Medulla oblongata (tissue), 1 donor: ENCODE results near the gene KLLN.
A peak's percentile ranks its signal among the peaks of the same experiment; 100 is the strongest.
"Not testable (repeated sequence)": the region's sequence is repeated elsewhere in the genome, so short reads cannot be mapped to it uniquely, and the experiment has no call there.

Experiments
- DNase-seq: peaks from one replicate; pipeline ENCODE4 v3.0.0-alpha.2; 2015; ENCODE audit errors: extremely low spot score

The KLLN gene

GRCh38 chr10:87866412-87866974 is 3.2 kb upstream of the KLLN start:
- DNase-seq, result peak; percentile 7

- peak; percentile 48 for DNase-seq
Observed at GRCh38 chr10:87865241-87865881, 2.0 kb upstream of the KLLN start.

GRCh38 chr10:87864496-87865059 is 1.2 kb upstream of the KLLN start:
- peak; percentile 46 for DNase-seq

- peak; percentile 42 for DNase-seq
Observed at GRCh38 chr10:87863951-87864495, 690 bp upstream of the KLLN start.

GRCh38 chr10:87862679-87863052 is 667 bp downstream of the KLLN start:
- no peak for DNase-seq

GRCh38 chr10:87861953-87862678 is 1.2 kb downstream of the KLLN start:
- DNase-seq, result peak; percentile 97

- peak; percentile 52 for DNase-seq
Observed at GRCh38 chr10:87861566-87861952, 1.8 kb downstream of the KLLN start.

- DNase-seq, result peak; percentile 11
Observed at GRCh38 chr10:87860816-87861403, 2.4 kb downstream of the KLLN start.

- DNase-seq, result peak; percentile 82
Observed at GRCh38 chr10:87860156-87860795, 3.1 kb downstream of the KLLN start.

GRCh38 chr10:87855665-87856064 is 7.7 kb downstream of the KLLN start:
- not testable (repeated sequence) for DNase-seq

GRCh38 chr10:87855247-87855646 is 8.1 kb downstream of the KLLN start:
- not testable (repeated sequence) for DNase-seq

GRCh38 chr10:87852089-87852488 is 11.2 kb downstream of the KLLN start:
- no peak for DNase-seq

- peak; percentile 73 for DNase-seq
Observed at GRCh38 chr10:87850742-87851205, 12.6 kb downstream of the KLLN start.

- no peak for DNase-seq
Observed at GRCh38 chr10:87849001-87849400, 14.3 kb downstream of the KLLN start.

GRCh38 chr10:87847550-87847949 is 15.8 kb downstream of the KLLN start:
- DNase-seq, result no peak

- DNase-seq, result not testable (repeated sequence)
Observed at GRCh38 chr10:87846711-87847110, 16.6 kb downstream of the KLLN start.

GRCh38 chr10:87846023-87846422 is 17.3 kb downstream of the KLLN start:
- no peak for DNase-seq

- no peak for DNase-seq
Observed at GRCh38 chr10:87845624-87845998, 17.7 kb downstream of the KLLN start.

GRCh38 chr10:87844837-87845623 is 18.3 kb downstream of the KLLN start:
- no peak for DNase-seq

GRCh38 chr10:87843714-87844113 is 19.6 kb downstream of the KLLN start:
- DNase-seq, result no peak
